OCI-LY1 (cell line): Measurements from ENCODE around the gene MKRN2OS.
"Not testable (repeated sequence)": the region's sequence is repeated elsewhere in the genome, so short reads cannot be mapped to it uniquely, and the experiment has no call there.

Experiments used
- H2AFZ ChIP-seq: fragments of 200-600 bp; sonication (generic), shearing (Covaris generic); 2 replicates; pipeline ENCODE4 v1.6.0; 2014; ENCODE audit warnings: antibody characterized with exemption, mild to moderate bottlenecking, low read length
- H3F3A ChIP-seq: fragments of 200-600 bp; sonication (generic), shearing (Covaris generic); 2 replicates; pipeline ENCODE4 v1.6.0; 2014; ENCODE audit warnings: mild to moderate bottlenecking, antibody characterized with exemption, low read length, moderate library complexity; ENCODE audit not compliant: insufficient read depth
- H3K27ac ChIP-seq: fragments of 200-600 bp; sonication (generic); 2 replicates; pipeline ENCODE4 v1.5.1; 2014; ENCODE audit warnings: low read length, mixed run types, mild to moderate bottlenecking, low read depth; ENCODE audit not compliant: poor library complexity, severe bottlenecking
- H3K27me3 ChIP-seq: fragments of 200-600 bp; sonication (generic); 2 replicates; pipeline ENCODE4 v1.6.0; 2014; ENCODE audit warnings: antibody characterized with exemption, mild to moderate bottlenecking, low read length, moderate library complexity; ENCODE audit not compliant: insufficient read depth
- H3K36me3 ChIP-seq: fragments of 200-600 bp; sonication (generic); 2 replicates; pipeline ENCODE4 v1.6.1; 2014; ENCODE audit warnings: mild to moderate bottlenecking, antibody characterized with exemption, low read length, moderate library complexity, mixed read lengths; ENCODE audit not compliant: insufficient read depth
- H3K4me1 ChIP-seq: fragments of 200-600 bp; sonication (generic); 2 replicates; pipeline ENCODE4 v1.5.1; 2014; ENCODE audit warnings: mild to moderate bottlenecking, low read length, moderate library complexity; ENCODE audit not compliant: insufficient read depth, severe bottlenecking
- H3K4me2 ChIP-seq: fragments of 200-600 bp; sonication (generic), shearing (Covaris generic); 2 replicates; pipeline ENCODE4 v1.6.1; 2014; ENCODE audit warnings: low read length
- H3K4me3 ChIP-seq: fragments of 200-600 bp; sonication (generic); 2 replicates; pipeline ENCODE4 v1.5.1; 2014; ENCODE audit warnings: low read length, low read depth, mild to moderate bottlenecking, mixed read lengths; ENCODE audit not compliant: poor library complexity, severe bottlenecking
- H3K79me2 ChIP-seq: fragments of 200-600 bp; shearing (Covaris generic); 2 replicates; pipeline ENCODE4 v1.6.1; 2016; ENCODE audit warnings: mixed run types, low read length, mixed read lengths; ENCODE audit not compliant: insufficient read depth
- H3K9ac ChIP-seq: fragments of 200-600 bp; sonication (generic), shearing (Covaris generic); 2 replicates; pipeline ENCODE4 v1.6.1; 2014; ENCODE audit warnings: mild to moderate bottlenecking, low read length, mixed read lengths
- H3K9me2 ChIP-seq: fragments of 200-600 bp; sonication (generic), shearing (Covaris generic); 2 replicates; pipeline ENCODE4 v1.6.1; 2014; ENCODE audit warnings: low read depth, mild to moderate bottlenecking, low read length, mixed read lengths
- H3K9me3 ChIP-seq: fragments of 200-600 bp; shearing (Covaris generic); 2 replicates; pipeline ENCODE4 v1.6.1; 2014; ENCODE audit warnings: low read length, mixed read lengths
- H4K20me1 ChIP-seq: fragments of 200-600 bp; sonication (generic), shearing (Covaris generic); 2 replicates; pipeline ENCODE4 v1.6.0; 2016; ENCODE audit warnings: mild to moderate bottlenecking, low read length; ENCODE audit not compliant: insufficient read depth
- EZH2 ChIP-seq: fragments of 200-600 bp; sonication (generic), shearing (Covaris generic); IDR thresholded peaks from 2 replicates; pipeline ENCODE4 v1.8.0; 2017; ENCODE audit warnings: borderline replicate concordance, mixed run types, mild to moderate bottlenecking, antibody characterized with exemption, low read length, moderate library complexity, mixed read lengths
- TF ChIP-seq, protein P1 (sequence below): fragments of 200-600 bp; sonication (generic), shearing (Covaris generic); IDR thresholded peaks from 2 replicates; pipeline ENCODE4 v1.5.1; 2017; ENCODE audit warnings: mild to moderate bottlenecking, antibody characterized with exemption, low read length, moderate library complexity, mixed read lengths

The MKRN2OS gene

DNA sequence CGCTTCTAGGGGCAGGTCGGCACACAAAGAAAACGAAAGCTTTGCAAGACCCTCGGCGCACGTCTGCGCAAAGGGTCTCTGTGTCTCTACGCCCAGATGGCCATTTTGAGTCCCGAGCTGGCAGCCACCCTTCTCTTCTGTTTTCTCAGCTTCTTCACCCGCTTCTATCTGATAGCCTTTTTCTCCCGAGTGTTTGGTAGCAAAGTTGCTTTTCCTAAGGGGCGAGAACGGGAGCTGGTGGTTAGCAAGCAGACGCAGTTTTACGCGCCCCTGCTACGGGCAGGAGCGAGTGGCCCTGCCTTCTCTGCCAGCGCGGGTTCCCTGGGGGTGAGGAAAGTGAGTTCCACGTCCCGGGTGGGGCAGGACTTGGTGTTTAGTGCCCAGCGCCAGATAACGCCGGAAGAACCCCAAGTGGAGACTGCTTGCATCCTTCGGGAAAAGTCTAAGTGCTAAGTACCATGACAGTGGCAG, 8.7 kb upstream of the MKRN2OS start:
- Histone ChIP-seq H3K9me3 (no peaks in the 10 kb centered on the region), H3K9me2 (no peaks in the 10 kb centered on the region), H3K9ac (peak overlapping the region; percentile 39), H3K4me2 (peak overlapping the region; percentile 63), H3K36me3 (no peaks in the 10 kb centered on the region), H2AFZ (peak overlapping the region; percentile 10; the same call in 1 of the 2 replicates), H3K4me1 (peaks cover 27% of the 10 kb centered on the region), H3K79me2 (peaks cover 17% of the 10 kb centered on the region), H3F3A (no peaks in the 10 kb centered on the region), H3K27ac (no peak overlapping the region), H3K4me3 (peak overlapping the region; percentile 57), H4K20me1 (no peaks in the 10 kb centered on the region), H3K27me3 (no peaks in the 10 kb centered on the region)
- TF ChIP-seq, protein P1, sequence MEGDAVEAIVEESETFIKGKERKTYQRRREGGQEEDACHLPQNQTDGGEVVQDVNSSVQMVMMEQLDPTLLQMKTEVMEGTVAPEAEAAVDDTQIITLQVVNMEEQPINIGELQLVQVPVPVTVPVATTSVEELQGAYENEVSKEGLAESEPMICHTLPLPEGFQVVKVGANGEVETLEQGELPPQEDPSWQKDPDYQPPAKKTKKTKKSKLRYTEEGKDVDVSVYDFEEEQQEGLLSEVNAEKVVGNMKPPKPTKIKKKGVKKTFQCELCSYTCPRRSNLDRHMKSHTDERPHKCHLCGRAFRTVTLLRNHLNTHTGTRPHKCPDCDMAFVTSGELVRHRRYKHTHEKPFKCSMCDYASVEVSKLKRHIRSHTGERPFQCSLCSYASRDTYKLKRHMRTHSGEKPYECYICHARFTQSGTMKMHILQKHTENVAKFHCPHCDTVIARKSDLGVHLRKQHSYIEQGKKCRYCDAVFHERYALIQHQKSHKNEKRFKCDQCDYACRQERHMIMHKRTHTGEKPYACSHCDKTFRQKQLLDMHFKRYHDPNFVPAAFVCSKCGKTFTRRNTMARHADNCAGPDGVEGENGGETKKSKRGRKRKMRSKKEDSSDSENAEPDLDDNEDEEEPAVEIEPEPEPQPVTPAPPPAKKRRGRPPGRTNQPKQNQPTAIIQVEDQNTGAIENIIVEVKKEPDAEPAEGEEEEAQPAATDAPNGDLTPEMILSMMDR, result no peak
- no peak for TF ChIP-seq EZH2

DNA sequence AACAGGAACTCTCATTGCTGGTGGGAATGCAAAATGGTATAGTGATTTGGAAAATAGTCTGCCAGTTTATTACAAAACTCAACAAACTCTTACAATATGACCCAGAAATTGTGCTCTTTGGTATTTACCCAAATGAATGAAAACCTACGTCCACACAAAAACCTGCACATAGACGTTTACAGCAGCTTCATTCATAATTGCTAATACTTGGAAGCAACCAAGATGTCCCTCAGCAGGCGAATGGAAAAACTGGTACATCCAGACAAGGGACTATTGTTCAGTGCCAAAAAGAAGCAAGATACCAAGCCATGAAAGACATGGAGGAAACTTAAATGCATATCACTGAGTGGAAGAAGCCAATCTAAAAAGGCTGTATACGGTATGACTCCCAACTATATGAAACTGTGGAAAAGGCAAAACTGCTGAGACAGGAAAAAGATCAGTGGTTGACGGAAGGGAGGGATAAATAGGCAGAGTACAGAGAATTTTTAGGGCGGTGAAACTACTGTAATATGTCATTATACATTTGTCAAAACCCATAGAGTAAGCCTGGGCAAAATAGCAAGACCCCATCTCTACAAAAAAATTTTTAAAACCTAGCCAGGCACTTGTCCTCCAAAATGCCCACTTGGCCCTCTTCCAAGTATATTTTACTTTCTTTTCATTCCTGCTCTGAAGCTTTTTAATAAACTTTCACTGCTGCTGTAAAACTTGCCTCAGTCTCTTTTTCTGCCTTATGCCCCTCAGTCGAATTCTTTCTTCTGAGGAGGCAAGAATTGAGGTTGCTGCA, 4.9 kb upstream of the MKRN2OS start:
- Histone ChIP-seq H3K4me2 (no peak overlapping the region), H3K27me3 (no peaks in the 10 kb centered on the region), H4K20me1 (no peaks in the 10 kb centered on the region), H3K9me3 (no peaks in the 10 kb centered on the region), H3K79me2 (no peaks in the 10 kb centered on the region), H3K4me1 (peaks cover 5% of the 10 kb centered on the region), H2AFZ (no peak overlapping the region), H3K36me3 (no peaks in the 10 kb centered on the region), H3K9ac (no peak overlapping the region), H3K27ac (no peak overlapping the region), H3F3A (no peaks in the 10 kb centered on the region), H3K4me3 (no peak overlapping the region), H3K9me2 (no peaks in the 10 kb centered on the region)
- TF ChIP-seq, protein P1, result no peak
- no peak for TF ChIP-seq EZH2

DNA sequence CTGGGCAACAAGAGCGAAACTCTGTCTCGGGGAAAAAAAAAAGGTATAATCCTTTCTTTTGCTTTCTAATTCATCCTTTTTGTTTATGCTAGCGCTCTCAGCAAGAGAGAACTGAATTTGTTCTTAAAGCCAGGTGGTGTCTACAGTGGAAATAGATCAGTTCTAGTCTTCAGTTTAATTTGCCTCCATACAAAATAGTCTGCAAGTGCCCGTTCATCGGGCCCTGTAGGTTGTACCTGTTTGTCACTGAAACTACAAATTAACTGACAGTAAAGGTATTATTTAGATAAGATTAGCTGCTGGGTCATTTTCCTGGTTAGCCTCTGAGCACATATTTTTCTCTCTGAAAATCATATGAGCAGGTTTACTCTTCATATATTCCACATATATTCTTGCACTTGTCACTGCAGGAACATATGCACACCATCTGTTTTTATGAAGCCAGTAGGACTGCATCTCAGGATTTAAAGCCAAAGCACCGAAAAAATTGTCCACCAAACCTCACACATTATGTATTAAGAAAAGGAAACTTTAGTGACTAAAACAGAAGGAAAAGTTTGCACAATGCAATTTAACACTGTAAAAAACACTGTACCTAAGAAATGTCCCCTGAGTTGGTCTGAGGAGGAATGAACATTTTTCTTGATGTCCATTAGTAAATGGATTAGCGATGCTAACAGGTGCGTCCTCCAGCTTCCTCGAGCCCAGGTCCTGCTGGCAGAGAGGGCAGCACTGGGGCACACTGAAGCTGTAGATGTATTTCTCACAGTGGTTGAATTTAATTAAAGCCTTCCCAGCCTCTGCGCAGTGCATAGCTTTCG, 437 bp downstream of the MKRN2OS start:
- no peaks in the 10 kb centered on the region for H3K9me3 ChIP-seq
- H3F3A ChIP-seq, result no peaks in the 10 kb centered on the region
- TF ChIP-seq, protein P1, result no peak
- TF ChIP-seq EZH2, result no peak
- no peaks in the 10 kb centered on the region for H3K36me3 ChIP-seq
- no peak overlapping the region for H3K4me2 ChIP-seq
- no peaks in the 10 kb centered on the region for H3K27me3 ChIP-seq
- no peaks in the 10 kb centered on the region for H4K20me1 ChIP-seq
- H3K9me2 ChIP-seq, result no peaks in the 10 kb centered on the region
- H3K4me3 ChIP-seq, result no peak overlapping the region
- H3K27ac ChIP-seq, result no peak overlapping the region
- H3K4me1 ChIP-seq, result no peaks in the 10 kb centered on the region
- no peak overlapping the region for H2AFZ ChIP-seq
- no peak overlapping the region for H3K9ac ChIP-seq
- H3K79me2 ChIP-seq, result no peaks in the 10 kb centered on the region

DNA sequence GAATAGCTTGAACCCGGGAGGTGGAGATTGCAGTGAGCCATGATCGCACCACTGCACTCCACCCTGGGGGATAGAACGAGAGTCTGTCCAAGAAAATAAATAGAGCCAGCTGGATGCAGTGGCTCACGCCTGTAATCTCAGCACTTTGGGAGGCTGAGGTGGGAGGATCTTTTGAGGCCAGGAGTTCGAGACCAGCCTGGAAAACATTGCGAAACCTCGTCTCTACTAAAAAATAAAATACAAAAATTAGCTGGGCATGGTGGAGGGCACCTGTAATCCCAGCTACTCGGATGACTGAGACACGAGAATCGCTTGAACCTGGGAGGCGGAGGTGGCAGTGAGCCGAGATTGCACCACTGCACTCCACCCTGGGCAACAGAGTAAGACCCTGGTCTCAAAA, 1.8 kb downstream of the MKRN2OS start:
- H3K9ac ChIP-seq, H3K79me2 ChIP-seq, H3F3A ChIP-seq, H3K27ac ChIP-seq, H2AFZ ChIP-seq, H3K4me2 ChIP-seq, H3K9me3 ChIP-seq, H3K9me2 ChIP-seq, H3K4me3 ChIP-seq, H3K4me1 ChIP-seq, H4K20me1 ChIP-seq, H3K36me3 ChIP-seq, H3K27me3 ChIP-seq: not testable (repeated sequence)
